Measurements from ENCODE around the gene CPXM2. TPM values are rescaled to one million over a fixed set of nuclear protein-coding genes. Genes with fewer than 3 reads are reported as not detected.

CPXM2 gene
- polyA plus RNA-seq, 1 of the 3 experiments (the other 2 are of a cell fraction), result not detected

GRCh38 chr10:123724747-123725146 is 166.9 kb downstream of the CPXM2 start (continued):
- TF ChIP-seq FOXJ3 (CRISPR knock-in tag; IDR thresholded peaks at IDR 0.05), result no peak
- TF ChIP-seq ZBTB33 (IDR thresholded peaks at IDR 0.05; ENCODE audit: borderline replicate concordance, low read depth), result no peak

GRCh38 chr10:123722351-123722750 is 169.3 kb downstream of the CPXM2 start:
- no peak for DNase-seq
- no peaks in the 10 kb centered on the region for H3K9me2 ChIP-seq
- ChIA-PET CTCF (no interaction called here), POLR2A (no interaction called here)
- no peaks in the 10 kb centered on the region for H3F3A ChIP-seq (replicated peaks; ENCODE audit: insufficient read depth)
- no peaks in the 10 kb centered on the region for H3K9me3 ChIP-seq
- no peaks in the 10 kb centered on the region for H3K36me3 ChIP-seq (replicated peaks in 1 of 2; ENCODE audit: control insufficient read depth in 1 of 2, insufficient read depth in 2 of 2, low read length in 1 of 2)
- H3K4me1 ChIP-seq (ENCODE audit: control insufficient read depth in 1 of 2, insufficient read depth in 2 of 2, low read depth in 1 of 2, low read length in 1 of 2), result no peaks in the 10 kb centered on the region
- no peak overlapping the region for H3K4me3 ChIP-seq (ENCODE audit: low read depth in 2 of 2, low read length in 1 of 2)
- H4K20me1 ChIP-seq (ENCODE audit: insufficient read depth), result no peaks in the 10 kb centered on the region
- TF ChIP-seq EZH2phosphoT487 (IDR thresholded peaks at IDR 0.05; ENCODE audit: borderline replicate concordance, low read depth) (no peak), IRF3 (IDR thresholded peaks at IDR 0.05; ENCODE audit: low read depth, low read length) (no peak), SMC3 (IDR thresholded peaks at IDR 0.05; ENCODE audit: low read depth, low read length) (no peak), JUND (IDR thresholded peaks at IDR 0.05) (no peak), GABPA (IDR thresholded peaks at IDR 0.05; ENCODE audit: low read depth) (no peak), GATA2 (CRISPR knock-in tag; IDR thresholded peaks at IDR 0.05) (no peak), MAX (IDR thresholded peaks at IDR 0.05; ENCODE audit: low read depth) (no peak), RCOR1 (IDR thresholded peaks at IDR 0.05; ENCODE audit: low read length) (no peak), RXRA (IDR thresholded peaks at IDR 0.05; ENCODE audit: borderline replicate concordance, low read depth) (no peak)
- H3K79me2 ChIP-seq (ENCODE audit: insufficient read depth), result no peaks in the 10 kb centered on the region
- no peaks in the 10 kb centered on the region for H3K27me3 ChIP-seq (ENCODE audit: insufficient read depth)
- WGBS (ENCODE audit: low lambda C conversion rate), result 6% methylated on average over 2 of the region's 2 CpGs
- no peak overlapping the region for H3K9ac ChIP-seq
- no peak overlapping the region for H3K4me2 ChIP-seq
- H3K27ac ChIP-seq (ENCODE audit: low read depth in 2 of 2, low read length in 1 of 2), result no peak overlapping the region
- H2AFZ ChIP-seq (ENCODE audit: low read depth), result no peak overlapping the region

- no peak overlapping the region for H3K4me2 ChIP-seq
- no peak for DNase-seq
- H3K36me3 ChIP-seq (replicated peaks in 1 of 2; ENCODE audit: control insufficient read depth in 1 of 2, insufficient read depth in 2 of 2, low read length in 1 of 2), result no peaks in the 10 kb centered on the region
- no peaks in the 10 kb centered on the region for H3K9me2 ChIP-seq
- H3K9me3 ChIP-seq, result no peaks in the 10 kb centered on the region
- H3K79me2 ChIP-seq (ENCODE audit: insufficient read depth), result no peaks in the 10 kb centered on the region
- 40% methylated on average over 6 of the region's 9 CpGs for WGBS (ENCODE audit: low lambda C conversion rate)
- no peaks in the 10 kb centered on the region for H3K27me3 ChIP-seq (ENCODE audit: insufficient read depth)
- POLR2A ChIA-PET, result no interaction called here
- no peak overlapping the region for H2AFZ ChIP-seq (ENCODE audit: low read depth)
- TF ChIP-seq ZBTB33 (IDR thresholded peaks at IDR 0.05; ENCODE audit: borderline replicate concordance, low read depth) (no peak), RCOR1 (IDR thresholded peaks at IDR 0.05; ENCODE audit: low read length) (no peak), EZH2phosphoT487 (IDR thresholded peaks at IDR 0.05; ENCODE audit: borderline replicate concordance, low read depth) (no peak)
- no peaks in the 10 kb centered on the region for H4K20me1 ChIP-seq (ENCODE audit: insufficient read depth)
- no peak overlapping the region for H3K4me3 ChIP-seq (ENCODE audit: low read depth in 2 of 2, low read length in 1 of 2)
- H3F3A ChIP-seq (replicated peaks; ENCODE audit: insufficient read depth), result no peaks in the 10 kb centered on the region
- no peak overlapping the region for H3K9ac ChIP-seq
- no peaks in the 10 kb centered on the region for H3K4me1 ChIP-seq (ENCODE audit: control insufficient read depth in 1 of 2, insufficient read depth in 2 of 2, low read depth in 1 of 2, low read length in 1 of 2)
- no peak overlapping the region for H3K27ac ChIP-seq (ENCODE audit: low read depth in 2 of 2, low read length in 1 of 2)
- CTCF ChIA-PET, result no interaction called here
Observed at GRCh38 chr10:123721441-123722049, 170.1 kb downstream of the CPXM2 start.

Measured in SK-N-SH (cell line).